Measurements from ENCODE around the gene MTRR. TPM values are rescaled to one million over a fixed set of nuclear protein-coding genes. Genes with fewer than 3 reads are reported as not detected.

Gene MTRR
- polyA plus RNA-seq, 1 experiment = 44.1 TPM

DNA sequence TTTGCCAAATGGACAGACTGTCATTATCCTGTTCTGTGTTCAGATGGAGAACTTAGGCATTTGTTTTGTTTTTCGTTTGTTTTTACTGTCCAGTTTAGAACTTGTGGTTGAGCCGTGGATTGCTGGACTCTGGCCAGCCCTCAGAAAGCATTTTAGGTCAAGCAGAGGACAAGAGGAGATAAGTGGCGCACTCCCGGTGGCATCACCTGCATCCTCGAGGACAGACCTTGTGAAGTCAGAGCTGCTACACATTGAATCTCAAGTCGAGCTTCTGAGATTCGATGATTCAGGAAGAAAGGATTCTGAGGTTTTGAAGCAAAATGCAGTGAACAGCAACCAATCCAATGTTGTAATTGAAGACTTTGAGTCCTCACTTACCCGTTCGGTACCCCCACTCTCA lies 8.9 kb downstream of the MTRR start:
- POLR2A ChIA-PET = no interaction called here
- TF ChIP-seq, protein P1, sequence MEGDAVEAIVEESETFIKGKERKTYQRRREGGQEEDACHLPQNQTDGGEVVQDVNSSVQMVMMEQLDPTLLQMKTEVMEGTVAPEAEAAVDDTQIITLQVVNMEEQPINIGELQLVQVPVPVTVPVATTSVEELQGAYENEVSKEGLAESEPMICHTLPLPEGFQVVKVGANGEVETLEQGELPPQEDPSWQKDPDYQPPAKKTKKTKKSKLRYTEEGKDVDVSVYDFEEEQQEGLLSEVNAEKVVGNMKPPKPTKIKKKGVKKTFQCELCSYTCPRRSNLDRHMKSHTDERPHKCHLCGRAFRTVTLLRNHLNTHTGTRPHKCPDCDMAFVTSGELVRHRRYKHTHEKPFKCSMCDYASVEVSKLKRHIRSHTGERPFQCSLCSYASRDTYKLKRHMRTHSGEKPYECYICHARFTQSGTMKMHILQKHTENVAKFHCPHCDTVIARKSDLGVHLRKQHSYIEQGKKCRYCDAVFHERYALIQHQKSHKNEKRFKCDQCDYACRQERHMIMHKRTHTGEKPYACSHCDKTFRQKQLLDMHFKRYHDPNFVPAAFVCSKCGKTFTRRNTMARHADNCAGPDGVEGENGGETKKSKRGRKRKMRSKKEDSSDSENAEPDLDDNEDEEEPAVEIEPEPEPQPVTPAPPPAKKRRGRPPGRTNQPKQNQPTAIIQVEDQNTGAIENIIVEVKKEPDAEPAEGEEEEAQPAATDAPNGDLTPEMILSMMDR (IDR thresholded peaks at IDR 0.05; ENCODE audit: low read depth, low read length) = no peak
- Histone ChIP-seq H3K27ac (ENCODE audit: low read depth, low read length) (no peak overlapping the region), H3K27me3 (ENCODE audit: control insufficient read depth, insufficient read depth, low read length) (no peaks in the 10 kb centered on the region), H3K4me3 (ENCODE audit: low read depth, low read length) (no peak overlapping the region), H3K9me3 (ENCODE audit: control insufficient read depth, insufficient read depth, low read length) (no peaks in the 10 kb centered on the region)
- DNase-seq (ENCODE audit: low read depth, low spot score) = no peak
- CTCF ChIA-PET = interaction anchor here (12.9 kb wide), 1 partner anchor 9 kb away, joined by 102 read pairs; no protein-coding TSS in a partner anchor

DNA sequence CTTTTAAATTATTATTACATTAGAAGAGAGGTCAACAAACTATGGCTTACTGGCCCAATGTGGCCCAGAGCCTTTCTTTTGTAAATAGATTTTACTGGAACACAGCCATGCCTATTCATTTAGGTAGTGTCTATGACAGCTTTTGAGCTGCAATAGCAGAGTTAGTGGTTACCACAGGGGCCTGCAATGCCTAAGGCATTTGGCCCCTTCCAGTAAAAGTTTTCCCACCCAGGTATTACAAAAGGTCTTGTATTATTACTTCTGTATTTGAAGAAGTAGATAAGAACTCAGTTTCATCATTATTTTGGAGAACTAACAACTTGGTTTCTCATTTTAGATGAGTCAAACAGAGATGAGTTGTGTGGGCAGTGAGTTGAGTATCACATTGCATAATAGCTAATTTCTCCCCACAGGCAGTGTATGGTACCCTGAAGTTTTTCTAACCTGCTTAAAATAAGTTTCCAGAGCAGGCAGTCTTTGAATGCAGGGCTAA lies 9.5 kb downstream of the MTRR start:
- POLR2A ChIA-PET = no interaction called here

DNA sequence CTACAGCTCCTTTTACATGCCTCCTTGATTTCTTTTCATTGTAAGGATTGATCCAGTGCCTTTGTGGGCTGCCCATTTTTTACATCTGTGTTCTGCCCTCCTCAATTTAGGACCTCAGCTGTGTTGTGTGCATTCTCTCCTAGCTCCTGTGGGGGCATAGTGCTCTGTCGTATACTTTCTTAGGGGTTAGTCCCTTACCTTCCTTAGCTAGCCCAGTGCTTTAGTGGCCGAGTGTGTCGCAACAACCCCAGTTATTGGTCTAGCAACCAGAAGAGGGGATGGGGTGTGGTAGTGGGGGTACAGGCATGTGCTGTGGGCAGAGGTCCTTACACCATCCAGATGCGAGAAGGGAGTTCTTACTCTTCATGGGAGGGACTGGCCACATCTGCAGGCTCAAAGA lies 12.1 kb downstream of the MTRR start:
- TF ChIP-seq, protein P1 (IDR thresholded peaks at IDR 0.05; ENCODE audit: low read depth, low read length) = no peak
- POLR2A ChIA-PET = no interaction called here
- no peak overlapping the region for H3K27ac ChIP-seq (ENCODE audit: low read depth, low read length)
- CTCF ChIA-PET = interaction anchor here (1.2 to 2.1 kb wide), 2 partner anchors 16 to 47 kb away, joined by 3 to 5 read pairs; no protein-coding TSS in a partner anchor
- H3K27me3 ChIP-seq (ENCODE audit: control insufficient read depth, insufficient read depth, low read length) = no peaks in the 10 kb centered on the region
- no peaks in the 10 kb centered on the region for H3K9me3 ChIP-seq (ENCODE audit: control insufficient read depth, insufficient read depth, low read length)
- DNase-seq (ENCODE audit: low read depth, low spot score) = no peak
- H3K4me3 ChIP-seq (ENCODE audit: low read depth, low read length) = no peak overlapping the region

More for the DNA sequence above, 9.5 kb downstream of the MTRR start:
- Histone ChIP-seq H3K27me3 (ENCODE audit: control insufficient read depth, insufficient read depth, low read length) (no peaks in the 10 kb centered on the region), H3K4me3 (ENCODE audit: low read depth, low read length) (no peak overlapping the region), H3K9me3 (ENCODE audit: control insufficient read depth, insufficient read depth, low read length) (no peaks in the 10 kb centered on the region), H3K27ac (ENCODE audit: low read depth, low read length) (no peak overlapping the region)
- TF ChIP-seq, protein P1 (IDR thresholded peaks at IDR 0.05; ENCODE audit: low read depth, low read length) = no peak
- CTCF ChIA-PET = interaction anchor here (0.5 to 12.9 kb wide), 2 partner anchors 9 to 11 kb away, joined by 3 to 102 read pairs; no protein-coding TSS in a partner anchor
- DNase-seq (ENCODE audit: low read depth, low spot score) = no peak

DNA sequence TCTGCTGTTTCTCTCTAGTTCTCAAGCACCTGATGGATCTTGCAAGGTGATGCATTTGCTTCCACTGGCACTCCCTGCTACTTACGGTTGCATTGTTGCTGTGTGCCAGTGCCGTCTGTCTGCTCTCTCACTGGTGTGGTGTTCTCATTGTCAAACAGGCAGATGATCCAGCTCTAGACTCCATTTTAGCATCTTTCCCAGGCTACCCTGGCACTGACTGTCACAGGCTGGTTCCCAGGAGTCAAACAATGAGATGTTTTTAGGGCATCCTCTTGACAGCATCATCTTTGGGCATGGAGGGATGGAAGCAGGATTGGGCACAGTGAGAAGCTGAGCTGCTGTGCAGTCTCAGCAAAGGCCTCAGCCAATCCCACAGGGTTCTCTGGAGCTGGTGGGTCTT lies 12.9 kb downstream of the MTRR start:
- Histone ChIP-seq H3K9me3 (ENCODE audit: control insufficient read depth, insufficient read depth, low read length) (no peaks in the 10 kb centered on the region), H3K27me3 (ENCODE audit: control insufficient read depth, insufficient read depth, low read length) (no peaks in the 10 kb centered on the region), H3K27ac (ENCODE audit: low read depth, low read length) (no peak overlapping the region), H3K4me3 (ENCODE audit: low read depth, low read length) (no peak overlapping the region)
- TF ChIP-seq, protein P1 (IDR thresholded peaks at IDR 0.05; ENCODE audit: low read depth, low read length) = no peak
- ChIA-PET POLR2A (no interaction called here), CTCF (interaction anchor here (2.1 kb wide), 1 partner anchor 15 kb away, joined by 5 read pairs; no protein-coding TSS in a partner anchor)
- DNase-seq (ENCODE audit: low read depth, low spot score) = no peak

DNA sequence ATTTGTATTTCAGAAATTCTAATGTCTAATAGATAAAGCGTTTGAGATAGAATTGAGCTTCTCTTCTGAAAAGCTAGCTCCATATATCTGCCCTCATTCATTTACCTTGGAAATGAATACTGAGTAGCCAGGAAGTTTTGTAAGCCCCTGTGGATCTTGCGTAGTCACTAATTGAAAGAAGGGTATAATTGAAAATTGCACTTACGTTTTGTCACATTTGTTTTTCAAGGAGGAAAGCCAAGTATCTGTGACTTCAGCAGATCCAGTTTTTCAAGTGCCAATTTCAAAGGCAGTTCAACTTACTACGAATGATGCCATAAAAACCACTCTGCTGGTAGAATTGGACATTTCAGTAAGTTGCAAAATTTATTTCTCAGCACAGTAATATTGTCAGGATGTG lies 14.0 kb downstream of the MTRR start:
- TF ChIP-seq, protein P1 (IDR thresholded peaks at IDR 0.05; ENCODE audit: low read depth, low read length) = no peak
- no peak for DNase-seq (ENCODE audit: low read depth, low spot score)
- ChIA-PET CTCF (no interaction called here), POLR2A (no interaction called here)
- no peaks in the 10 kb centered on the region for H3K27me3 ChIP-seq (ENCODE audit: control insufficient read depth, insufficient read depth, low read length)
- no peak overlapping the region for H3K4me3 ChIP-seq (ENCODE audit: low read depth, low read length)
- H3K9me3 ChIP-seq (ENCODE audit: control insufficient read depth, insufficient read depth, low read length) = no peaks in the 10 kb centered on the region
- H3K27ac ChIP-seq (ENCODE audit: low read depth, low read length) = no peak overlapping the region

All from AG04450 (cell line).